GM21723 (cell line): ENCODE measurements around the gene SPDL1.
"Not testable (repeated sequence)": the region's sequence is repeated elsewhere in the genome, so short reads cannot be mapped to it uniquely, and the experiment has no call there.

ENCODE experiments used
- ATAC-seq: cut with Tn5 transposase; IDR thresholded peaks from one replicate; pipeline ENCODE4 v1.9.1; 2021; ENCODE audit warnings: mild to moderate bottlenecking, moderate library complexity; ENCODE audit not compliant: unreplicated experiment

The SPDL1 gene

DNA sequence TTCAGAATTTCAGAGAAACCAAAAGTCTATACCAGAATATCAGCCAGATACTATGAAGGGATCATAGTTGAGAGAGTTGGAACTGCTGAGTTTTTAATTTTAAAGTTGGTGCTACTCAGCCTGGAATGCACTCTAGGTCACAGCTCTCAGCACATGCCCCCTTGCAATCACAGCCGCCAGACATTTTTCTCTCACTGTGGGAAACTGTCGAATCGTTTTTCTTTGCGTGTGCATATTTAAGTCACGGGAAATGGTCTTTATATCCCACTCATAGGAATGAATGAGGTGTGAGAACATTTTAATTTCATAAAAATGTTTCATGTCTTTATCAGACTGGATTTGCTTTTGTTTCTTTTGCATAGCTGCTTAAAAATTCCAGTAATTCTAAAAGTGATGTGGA is 12.2 kb upstream of the SPDL1 start:
- no peak for ATAC-seq

DNA sequence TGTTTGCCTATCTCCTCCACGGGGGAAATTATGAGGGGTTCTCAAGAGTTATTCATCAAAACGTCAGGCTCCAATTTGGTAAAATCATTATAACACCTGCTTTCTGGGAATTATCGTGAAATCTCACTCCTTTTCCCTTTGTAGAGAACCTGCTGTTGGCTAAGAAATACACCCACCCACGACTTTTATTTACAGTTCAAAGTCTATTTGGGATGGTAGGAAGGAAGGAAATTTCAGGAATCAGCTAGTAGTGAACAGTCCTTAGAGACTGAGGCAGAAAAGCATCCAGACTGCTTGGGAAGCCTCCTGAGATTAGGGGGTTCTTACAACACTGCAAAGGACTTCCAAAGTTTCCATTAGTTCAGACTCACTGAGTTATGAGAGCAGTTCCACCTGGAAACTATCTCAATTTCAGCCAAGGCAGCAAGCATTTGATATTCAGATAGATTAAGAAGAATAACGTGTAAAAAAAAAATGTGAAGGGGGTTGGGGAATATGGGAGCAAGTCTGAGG is 9.4 kb upstream of the SPDL1 start:
- no peak for ATAC-seq

DNA sequence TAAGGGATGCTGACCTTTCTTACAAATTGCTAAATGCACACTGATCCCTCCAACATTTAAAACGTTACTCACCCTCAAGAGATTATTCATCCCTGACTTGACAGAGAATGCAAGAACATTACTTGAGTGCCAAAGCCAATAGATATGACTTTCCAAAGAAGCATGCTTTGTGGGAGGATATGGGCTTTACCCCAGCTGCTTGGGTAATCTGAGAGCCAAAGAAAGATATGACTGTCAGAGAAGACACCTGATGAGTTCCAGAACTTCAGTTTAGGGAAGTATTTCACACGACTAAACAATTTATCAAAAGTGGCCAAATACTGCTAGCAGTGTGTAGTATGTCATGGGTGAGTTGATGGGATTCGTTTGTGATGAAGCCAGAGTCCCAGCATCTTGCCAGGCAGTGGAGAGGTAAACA is 7.4 kb upstream of the SPDL1 start:
- ATAC-seq: no peak

DNA sequence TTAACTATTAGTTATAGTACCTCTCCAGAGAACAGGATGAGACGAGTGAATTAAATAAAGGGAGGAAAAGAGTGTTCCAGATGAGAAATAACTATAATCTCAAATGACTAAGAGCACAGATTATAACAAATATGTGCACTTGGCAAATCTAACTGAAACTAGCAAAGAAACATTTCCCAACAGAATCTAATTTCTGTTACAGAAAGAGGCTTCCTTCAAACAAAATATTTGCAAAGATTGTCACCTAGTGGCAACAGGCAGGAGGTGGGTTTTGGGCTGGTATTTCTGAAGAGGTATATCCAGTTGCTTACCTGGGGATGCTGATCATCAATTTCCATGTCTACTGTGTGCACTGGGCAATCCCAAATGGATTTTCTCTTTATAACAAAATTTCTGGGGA is 5.6 kb upstream of the SPDL1 start:
- no peak for ATAC-seq

DNA sequence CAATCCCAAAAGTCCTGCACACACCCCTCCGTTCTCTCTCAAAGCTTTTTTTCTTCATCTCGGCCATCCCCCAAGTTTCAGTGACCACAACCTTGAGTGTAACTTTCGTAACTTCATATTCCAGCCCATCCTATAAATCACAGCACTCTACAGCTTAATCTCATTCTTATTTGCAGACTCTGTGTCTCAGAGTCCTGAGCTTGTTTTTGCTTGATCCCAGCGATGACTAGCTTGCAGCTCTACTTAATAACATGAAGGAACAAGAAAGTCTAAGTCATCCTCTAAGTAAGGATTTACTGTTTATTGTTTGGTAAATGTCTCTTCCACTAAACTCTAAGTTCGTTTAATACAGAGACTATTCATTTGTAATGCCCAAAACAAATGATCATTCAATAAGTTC is 2.6 kb upstream of the SPDL1 start:
- no peak for ATAC-seq

DNA sequence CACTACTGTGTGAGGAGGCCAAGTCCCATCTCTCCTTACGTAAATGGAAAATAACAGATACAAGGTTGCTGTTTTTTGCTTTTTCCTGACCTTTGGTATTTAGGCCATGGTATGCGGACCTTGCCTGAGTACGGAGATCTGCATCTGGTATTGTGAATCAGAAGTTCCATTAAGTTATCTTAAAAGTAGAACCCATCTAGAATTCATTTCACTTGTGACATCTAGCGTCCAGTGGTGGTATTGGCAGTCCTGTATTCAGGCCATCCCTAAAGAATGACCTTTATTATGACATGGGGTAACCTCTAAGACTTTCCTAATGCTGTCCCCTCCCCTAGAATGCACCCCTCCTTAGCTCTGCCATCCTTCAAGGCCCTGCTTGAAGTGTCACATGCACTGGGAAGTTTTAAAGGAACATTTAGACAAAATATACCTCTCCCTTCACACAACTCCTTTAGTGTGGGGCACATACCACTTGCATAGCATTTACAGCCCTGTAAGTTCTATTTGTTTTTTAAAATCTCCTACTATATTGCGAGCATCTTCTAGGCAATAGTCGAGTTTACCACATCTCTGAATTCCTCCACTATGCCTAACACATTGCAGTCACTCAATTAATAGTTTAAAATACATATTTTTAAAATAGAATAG is 1.9 kb upstream of the SPDL1 start:
- peak; percentile 42 for ATAC-seq

DNA sequence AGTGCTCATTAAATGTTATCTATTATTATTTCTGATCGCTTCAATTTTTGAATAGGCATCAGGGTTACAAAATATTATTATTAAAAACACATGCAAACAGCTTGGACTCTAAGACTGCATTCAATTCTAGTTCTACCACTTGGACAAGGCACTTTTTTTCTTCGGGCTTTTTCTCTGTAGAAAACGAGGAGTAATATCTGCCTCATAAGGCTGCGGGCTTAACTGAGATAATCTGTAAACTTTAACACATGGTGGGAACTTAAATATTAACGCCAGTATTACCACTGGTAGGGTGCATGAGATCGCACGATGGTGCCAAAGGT is 511 bp upstream of the SPDL1 start:
- no peak for ATAC-seq

DNA sequence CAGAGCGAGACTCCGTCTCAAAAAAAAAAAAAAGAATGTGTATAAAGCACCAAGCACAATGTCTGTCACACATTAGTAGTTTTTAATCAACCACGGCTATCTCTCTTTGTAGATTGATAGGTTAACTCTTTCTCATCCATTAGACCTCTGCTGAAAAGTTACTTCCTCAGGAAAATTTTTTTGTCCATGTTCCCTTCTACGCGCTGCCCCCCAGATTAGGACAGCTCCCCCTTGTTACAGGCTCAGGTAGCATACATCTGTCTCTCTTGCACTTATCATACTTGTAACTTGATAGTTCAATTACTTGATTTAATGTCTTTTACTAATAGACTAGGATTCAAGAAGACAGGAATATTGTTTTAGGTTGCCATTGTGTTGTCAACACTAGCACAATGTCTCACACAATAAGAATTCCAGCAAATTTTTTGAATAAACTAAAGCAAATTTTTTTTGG is 1.5 kb downstream of the SPDL1 start:
- no peak for ATAC-seq

DNA sequence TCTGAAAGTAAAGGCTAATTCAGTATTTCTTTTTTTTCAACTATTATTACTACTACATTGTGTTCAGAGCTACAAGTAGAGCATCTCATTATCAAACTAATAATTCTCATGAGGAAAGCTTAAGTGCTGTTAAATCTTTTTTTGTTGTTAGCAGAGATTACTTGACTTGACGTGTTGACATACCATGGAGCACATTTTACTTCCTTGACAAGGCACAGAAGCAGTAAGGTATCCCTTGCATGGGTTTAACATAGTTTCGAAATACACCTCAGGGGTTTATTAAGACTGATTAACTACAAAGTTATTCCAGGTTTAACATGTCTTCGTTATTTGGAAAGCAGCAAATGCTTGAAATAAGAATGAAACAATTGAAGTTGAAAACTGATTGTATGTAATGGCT is 7.0 kb downstream of the SPDL1 start:
- ATAC-seq: no peak

DNA sequence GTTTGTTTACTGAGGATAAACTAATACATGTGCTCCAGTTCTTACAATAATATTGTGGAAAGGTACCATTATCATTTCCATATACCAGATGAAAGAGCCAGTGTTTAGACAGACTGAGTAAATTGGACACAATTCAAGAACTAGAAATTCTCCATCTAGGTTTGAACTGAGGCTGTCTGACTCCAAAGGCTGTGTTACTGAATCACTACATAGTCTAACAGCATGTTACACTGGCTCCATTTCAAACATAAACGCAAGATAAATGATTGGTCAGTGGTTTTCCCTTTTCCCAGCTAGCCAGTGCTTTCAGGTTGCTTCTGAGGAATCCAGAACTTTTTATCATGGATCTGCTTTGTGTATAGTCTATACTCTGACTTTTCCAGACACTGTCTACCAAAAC is 8.1 kb downstream of the SPDL1 start:
- no peak for ATAC-seq

DNA sequence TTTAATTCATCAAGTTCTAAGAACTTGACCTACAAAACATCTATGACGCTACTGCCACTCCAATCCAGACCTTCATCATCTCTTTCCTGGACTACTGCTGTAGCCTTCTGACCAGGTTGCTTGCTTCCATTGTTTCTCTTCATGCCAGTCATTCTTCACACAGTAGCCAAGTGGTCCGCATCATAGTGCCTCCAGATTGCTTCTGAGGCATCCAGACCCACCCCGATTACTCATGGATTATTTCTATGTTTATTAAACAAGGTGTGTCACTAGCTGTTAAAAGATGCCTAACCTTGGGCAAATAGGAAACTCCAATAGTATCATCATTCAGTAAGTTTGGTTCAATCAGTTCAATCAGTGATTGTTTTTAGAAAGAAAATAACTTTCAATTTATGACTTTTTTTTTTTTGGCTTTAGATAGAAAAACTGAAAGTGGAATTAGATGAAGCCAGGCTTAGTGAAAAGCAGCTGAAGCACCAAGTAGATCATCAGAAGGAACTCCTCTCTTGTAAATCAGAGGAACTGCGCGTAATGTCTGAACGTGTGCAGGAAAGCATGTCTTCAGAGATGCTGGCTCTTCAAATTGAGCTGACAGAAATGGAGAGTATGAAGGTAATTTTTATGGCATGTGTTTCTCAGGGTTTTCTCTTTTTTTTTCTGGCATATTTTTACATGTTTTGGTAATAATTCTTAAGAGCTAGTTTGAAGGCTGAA is 9.5 kb downstream of the SPDL1 start:
- no peak for ATAC-seq

DNA sequence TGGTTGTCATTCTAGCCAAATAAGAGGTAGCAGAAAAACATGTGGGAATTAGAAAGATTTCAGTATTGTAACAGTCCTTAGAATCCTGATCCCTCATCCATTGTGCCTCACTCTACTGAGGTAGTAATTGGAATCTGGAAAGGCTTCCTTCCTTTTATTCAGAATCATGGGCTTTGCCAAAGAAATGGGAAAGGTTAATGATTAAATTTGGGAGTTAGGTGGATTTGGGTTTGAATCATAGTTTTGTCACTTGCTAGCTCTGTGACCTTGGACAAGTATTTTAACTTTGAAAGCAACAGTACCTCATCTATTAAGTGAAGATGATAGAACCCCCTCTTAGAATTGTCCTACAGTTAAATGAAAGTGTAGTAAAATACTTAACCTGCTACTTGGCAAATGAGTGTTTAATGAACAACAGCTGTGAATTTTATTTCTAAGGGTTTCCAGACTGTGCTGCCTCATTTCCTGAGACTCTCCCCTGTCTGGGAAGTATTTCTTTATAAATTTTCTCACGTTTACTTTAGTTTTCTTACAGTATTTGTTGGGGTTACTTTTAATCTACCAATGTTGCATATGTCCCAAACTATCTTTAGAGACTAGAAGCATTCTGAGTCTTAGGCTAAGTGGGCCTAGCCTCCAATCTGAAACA is 11.7 kb downstream of the SPDL1 start:
- ATAC-seq: no peak

DNA sequence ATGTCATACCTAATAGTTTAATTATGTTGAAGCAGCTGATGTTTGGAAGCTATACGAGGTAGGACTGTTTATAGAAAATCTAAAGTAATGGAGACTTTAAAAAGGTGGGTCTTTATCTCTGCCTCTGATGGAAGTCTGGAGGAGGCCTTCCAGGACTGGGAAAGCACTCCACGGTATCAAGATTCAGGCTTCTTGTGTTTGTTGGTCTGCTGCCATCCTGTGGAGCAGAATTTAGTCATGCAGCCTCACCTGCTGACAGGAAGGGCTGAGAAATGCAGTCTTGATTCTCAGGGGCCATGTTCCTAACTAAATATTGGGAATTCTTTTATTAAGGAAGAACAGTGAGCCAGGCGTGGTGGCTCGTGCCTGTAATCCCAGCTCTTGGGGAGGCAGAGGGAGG is 15.9 kb downstream of the SPDL1 start:
- ATAC-seq: no peak

DNA sequence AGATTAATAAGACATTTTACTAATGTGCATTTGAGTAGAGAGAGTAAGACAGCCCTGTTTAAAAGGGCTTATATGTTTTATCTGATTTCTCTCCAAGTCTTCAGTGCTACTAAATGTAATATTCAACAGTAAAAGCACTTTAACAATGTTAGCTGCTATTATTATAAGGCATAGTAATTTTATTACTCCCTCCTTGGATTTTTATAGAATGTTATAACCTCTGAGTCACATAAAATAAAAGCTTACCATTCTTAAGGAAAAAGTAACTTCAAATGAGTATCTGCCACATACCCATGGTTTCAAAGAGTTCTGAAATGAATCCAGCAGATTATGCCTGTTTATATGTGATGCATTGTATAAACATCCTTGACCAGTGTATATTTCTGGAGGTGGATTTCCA is 19.0 kb downstream of the SPDL1 start:
- no peak for ATAC-seq

DNA sequence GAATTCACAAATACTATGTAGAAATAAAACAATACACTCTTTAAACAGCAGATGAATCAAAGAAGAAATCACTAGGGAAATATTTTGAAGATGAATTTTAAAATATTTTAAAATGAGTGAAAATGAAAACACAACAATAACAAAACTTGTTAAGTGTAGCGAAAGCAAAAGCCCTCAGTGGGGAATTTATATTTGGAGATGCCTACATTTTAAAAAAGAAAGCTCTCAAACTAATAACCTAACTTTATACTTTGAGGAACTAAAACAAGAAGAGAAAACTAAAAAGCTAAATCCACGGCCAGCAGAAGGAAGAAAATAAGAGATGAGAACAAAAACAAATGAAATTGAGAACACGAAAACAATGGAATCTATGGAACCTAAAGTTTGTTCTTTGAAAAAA is 22.7 kb downstream of the SPDL1 start:
- ATAC-seq: no peak

DNA sequence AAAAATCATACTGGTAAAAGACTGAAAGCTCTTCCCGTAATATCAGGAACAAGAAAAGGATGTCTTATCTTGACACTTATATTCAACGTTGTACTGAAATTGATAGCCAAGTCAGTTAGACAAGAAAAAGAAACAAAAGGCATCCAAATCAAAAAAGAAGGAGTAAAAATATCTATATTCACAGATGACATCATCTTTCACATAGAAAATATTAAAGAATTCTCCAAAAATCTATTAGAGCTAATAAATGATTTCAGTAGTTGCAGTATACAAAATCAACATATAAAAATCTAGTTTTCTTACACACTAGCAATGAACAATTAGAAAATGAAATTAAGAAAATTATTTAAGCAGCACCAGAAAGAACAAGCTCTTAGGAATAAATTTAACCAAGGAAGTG is 24.3 kb downstream of the SPDL1 start:
- no peak for ATAC-seq

DNA sequence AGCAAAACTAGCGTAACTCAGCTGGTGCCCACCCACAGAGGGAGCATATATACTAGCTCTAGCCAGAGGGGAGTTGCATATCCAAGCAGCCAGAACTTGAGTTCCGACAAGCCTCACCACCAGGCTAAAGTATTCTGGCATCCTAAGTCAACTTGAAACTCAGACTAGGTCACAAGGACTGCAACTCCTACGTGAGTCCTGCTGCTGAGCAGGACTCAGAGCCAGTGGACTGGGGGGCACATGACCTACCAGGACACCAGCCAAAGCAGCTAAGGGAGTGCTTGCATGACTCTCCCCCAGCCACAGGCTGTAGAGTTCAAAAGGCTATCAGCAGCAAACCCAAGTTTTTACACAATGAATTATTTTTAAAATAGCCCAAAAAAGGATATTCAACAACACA is 26.1 kb downstream of the SPDL1 start:
- no peak for ATAC-seq

DNA sequence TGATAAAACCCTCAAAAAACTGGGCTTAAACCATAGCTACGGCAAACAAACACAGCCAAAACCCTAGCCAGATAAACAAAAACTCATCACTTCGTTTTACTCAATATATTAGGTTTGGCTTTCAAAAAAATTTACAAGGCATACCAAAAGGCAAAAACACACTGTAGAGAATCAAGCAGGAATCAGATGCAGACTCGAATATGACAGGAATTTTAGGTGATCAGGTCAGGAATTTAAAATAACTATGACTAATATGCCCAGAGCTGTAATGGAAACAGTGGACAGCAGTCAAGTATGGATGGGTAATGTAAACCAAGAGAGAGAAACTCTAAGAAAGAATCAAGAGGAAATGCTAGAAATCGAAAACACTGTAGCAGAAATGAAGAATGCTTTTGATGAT is 27.0 kb downstream of the SPDL1 start:
- ATAC-seq: no peak

DNA sequence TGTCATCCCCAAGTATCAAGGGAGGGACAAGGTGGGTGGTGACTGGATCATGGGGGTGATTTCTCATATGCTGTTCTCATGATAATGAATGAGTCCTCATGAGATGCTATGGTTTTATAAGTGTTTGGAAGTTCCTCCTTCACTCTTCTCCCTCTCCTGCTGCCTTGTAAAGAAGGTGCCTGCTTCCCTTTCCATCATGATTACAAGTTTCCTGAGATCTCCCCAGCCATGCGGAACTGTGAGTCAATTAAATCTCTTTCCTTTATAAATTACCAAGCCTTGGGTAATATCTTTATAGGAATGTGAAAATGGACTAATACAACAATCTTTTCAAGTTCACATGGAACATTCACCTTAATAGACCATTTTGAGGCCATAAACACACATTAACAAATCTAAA is 32.0 kb downstream of the SPDL1 start:
- no peak for ATAC-seq

DNA sequence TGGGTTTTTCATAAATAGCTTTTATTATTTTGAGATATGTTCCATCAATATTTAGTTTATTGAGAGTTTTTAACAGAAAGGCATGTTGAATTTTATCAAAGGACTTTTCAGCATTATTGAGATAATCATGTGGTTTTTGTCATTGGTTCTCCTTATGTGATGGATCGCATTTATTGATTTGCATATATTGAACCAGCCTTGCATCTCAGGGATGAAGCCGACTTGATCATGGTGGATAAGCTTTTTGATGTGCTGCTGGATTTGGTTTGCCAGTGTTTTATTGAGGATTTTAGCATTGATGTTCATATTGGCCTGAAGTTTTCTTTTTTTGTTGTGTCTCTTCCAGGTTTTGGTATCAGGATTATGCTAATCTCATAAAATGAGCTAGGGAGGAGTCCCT is 40.7 kb downstream of the SPDL1 start:
- not testable (repeated sequence) for ATAC-seq

DNA sequence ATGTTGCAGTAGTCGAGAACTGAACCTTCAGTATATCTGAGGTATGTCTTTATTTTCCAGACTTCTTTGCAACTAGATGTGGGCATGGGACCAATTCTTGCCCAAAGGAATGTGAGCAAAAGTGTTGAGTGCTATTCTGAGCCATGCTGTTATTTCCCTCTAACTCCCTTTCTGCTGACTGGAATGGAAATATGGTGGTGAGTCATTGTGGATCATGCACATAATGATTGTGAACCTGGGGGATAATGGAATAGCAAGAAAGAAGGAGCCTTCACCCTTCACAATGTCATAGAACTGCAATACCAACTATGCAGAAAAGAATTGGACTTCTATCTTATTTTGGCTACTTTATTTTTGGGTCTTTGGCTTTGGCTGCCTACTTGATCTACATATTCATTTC is 43.2 kb downstream of the SPDL1 start:
- no peak for ATAC-seq

DNA sequence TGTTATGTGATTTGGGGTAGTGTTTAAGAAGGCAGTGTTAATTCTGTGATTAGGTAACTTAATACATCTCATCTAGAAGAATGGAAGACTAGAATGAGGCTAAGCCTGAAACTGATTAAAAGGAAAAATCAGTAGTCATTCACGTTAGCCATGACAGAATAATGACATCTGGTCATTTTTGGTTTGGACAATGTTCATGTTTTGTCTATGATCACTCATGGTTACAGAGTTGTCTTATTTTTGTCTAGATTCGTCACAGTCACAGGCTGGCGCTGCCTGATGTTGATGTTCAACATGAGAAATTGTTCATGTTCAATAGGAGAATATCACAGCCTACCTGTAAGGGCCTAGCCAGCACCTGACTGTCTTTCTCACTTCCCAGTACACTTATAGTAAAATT is 44.0 kb downstream of the SPDL1 start:
- ATAC-seq: no peak
